Head of caudate nucleus (tissue), 42 donors: Measurements from ENCODE around the gene ANKRD55.
"Not testable (repeated sequence)": the region's sequence is repeated elsewhere in the genome, so short reads cannot be mapped to it uniquely, and the experiment has no call there.

Experiments
- DNase-seq, 42 donors: peaks; one replicate each; pipeline versions ENCODE4 v3.0.0 to v3.0.0-alpha.2; 2020 to 2021; ENCODE audit warnings: mixed read lengths in 7 of 42
- intact Hi-C: fragments of 100-400 bp; cut with DNase I; formaldehyde crosslinking; loops from one replicate; pipeline ENCODE4 v1.15.0; 2022

Gene ANKRD55

GRCh38 chr5:56123531-56124243, 109.4 kb downstream of the ANKRD55 start:
- peak in 1 of 42 donors; percentile 33 for DNase-seq
- intact Hi-C loops = no loop called here

DNA sequence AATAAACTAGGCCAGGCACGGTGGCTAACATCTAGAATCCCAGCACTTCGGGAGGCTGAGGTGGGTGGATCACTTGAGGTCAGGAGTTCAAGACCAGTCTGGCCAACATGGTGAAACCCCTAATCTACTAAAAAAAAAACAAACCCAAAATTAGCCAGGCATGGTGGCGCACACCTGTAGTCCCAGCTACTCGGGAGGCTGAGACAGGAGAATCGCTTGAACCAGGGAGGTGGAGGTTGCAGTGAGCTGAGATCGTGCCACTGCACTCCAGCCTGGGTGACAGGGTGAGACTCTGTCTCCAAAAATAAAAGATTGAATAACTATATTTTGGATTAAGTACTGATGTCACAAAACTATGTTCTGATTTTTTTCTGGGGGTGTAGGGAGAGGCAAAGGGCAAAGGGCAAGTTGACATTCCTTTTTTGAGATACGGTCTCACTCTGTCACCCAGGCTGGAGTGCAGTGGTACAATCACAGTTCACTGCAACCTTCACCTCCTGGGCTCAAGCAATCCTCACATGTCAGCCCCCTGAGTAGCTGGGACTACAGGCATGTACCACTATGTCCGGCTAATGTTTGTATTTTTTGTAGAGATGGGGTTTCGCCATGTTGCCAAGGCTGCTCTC, 110.7 kb downstream of the ANKRD55 start:
- intact Hi-C loops = not testable (repeated sequence)
- peak in 1 of 42 donors; percentile 18 for DNase-seq

DNA sequence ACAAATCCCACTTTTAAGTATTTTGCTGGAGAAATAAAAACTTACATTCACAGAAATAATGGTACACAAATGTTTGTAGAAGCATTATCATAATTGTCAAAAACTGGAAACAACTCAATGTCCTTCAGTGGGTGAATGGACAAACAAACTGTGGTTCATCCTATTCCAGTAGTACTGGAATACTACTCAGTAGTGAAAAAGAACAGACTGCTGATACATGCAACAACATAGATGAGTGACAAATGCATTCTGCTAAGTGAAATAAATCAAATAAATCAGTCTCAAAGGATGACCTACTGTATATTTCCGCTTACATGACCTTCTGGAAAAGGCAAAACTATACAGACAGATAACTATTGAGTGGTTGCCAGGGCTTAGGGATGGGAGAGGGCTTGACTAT, 114.1 kb downstream of the ANKRD55 start:
- intact Hi-C loops = no loop called here
- DNase-seq = no peak

DNA sequence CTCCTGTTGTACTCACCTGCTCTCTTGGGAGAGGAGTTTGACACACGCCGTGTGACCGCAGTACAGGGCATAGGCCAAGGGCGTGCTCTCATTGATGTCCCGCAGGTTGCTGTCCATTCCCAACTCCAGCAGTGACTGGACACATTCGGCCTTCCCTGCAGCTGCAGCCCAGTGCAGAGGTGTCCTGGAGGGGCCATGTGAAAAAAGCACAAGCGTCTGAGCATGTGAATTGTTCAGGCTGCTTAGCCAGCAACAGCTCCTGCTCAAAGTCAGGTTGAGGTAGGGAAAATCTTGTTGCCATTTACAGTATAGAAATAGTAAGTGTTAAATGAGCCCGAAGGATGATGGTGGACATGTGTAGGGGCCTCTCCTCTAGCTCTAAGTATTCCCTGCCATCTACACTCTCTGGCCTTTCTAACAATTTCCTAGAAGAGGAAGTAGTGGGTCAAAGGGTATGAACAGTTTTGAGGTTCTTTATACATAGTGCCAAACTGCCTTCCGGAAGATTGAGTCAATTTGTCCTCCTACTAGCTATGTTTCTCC, 116.5 kb downstream of the ANKRD55 start:
- DNase-seq = no peak
- intact Hi-C loops = no loop called here

DNA sequence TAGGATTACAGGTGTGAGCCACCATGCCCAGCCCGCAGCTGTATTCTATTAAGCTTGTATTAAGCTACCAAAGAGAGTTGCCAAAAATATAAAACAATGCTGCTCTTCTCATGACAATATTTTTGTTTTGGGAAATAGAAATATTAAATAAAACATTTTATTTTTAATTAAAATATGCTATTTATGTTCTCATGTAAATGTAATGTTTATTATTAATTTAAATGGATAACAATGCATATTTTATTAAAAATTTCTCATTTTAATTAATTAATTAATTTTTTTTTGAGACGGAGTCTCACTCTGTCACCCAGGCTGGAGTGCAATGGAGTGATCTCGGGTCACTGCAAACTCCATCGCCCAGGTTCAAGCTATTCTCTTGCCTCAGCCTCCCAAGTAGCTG, 117.5 kb downstream of the ANKRD55 start:
- no peak for DNase-seq

DNA sequence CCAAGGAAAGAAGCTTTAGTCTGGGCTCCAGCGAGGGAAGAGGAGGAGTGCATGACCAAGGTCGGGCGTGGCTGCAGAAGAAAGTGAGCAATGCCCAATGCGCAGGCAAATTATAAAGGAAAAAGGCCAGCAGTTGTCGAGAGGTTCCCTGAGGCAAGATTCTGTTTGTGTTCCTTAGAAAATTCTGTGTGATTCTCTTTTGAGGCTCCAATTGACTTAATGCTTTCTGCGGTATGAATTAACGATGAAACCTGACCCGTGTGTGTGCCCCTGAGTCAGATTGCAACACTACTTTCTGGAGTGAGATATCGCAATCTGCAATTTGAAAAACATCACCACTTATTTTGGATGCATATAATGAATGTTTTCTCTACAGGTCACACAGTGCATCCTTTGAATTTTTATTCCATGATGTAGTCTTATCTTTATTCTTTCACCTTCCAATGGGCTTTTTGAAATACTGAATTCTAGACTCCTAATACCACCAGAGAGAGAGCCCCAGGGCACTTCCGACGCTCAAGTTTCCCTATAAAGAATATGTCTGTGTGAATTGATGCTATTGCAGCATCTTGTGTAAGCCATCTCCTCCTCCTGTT, 120.5 kb downstream of the ANKRD55 start:
- intact Hi-C loops = no loop called here
- peak in 1 of 42 donors; percentile 28 for DNase-seq

More for the DNA sequence above, 117.5 kb downstream of the ANKRD55 start:
- intact Hi-C loops = no loop called here

- peak in 1 of 42 donors; percentile 2 for DNase-seq
- intact Hi-C loops = no loop called here
Observed at GRCh38 chr5:56111404-56111781, 121.7 kb downstream of the ANKRD55 start.

DNA sequence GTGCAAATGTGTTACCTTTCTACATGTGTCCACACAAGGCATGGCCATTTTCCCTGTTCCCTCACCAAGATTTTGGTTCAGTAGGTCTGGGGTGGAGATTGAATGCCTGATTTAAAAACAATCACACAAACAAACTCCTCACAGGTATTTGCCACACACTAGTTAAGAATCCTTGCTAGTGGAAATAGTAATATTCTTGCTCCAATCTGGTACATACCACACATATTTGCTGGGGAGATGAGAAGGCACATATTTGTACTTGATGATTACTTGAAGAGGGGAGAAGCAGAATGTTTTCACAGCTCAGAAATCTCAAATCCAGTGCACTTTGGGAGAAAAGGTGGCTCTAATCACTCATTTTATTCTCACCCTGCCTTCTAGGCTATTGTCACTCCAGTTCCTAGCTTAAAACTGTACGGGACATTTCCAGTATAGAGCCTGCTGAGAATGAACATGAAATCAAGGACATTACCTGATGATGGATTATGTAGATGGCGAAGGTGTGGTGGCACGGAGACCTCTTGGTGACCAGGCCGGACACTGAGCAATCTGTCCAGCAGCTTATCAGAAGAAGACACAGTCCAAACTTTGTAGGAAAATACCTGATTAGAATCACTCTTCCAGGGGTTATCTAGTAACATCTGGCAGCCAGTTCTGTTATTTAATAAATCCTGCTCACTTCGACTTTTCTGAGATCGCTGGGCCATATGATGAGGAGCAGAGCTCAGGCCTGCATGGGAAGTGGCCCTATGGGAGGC, 122.3 kb downstream of the ANKRD55 start:
- intact Hi-C loops = no loop called here
- peak in 1 of 42 donors; percentile 17 for DNase-seq

- intact Hi-C loops = no loop called here
- DNase-seq = no peak
Observed at GRCh38 chr5:56108246-56108645, 124.9 kb downstream of the ANKRD55 start.

GRCh38 chr5:56106837-56107236, 126.3 kb downstream of the ANKRD55 start:
- intact Hi-C loops = no loop called here
- DNase-seq = no peak

- DNase-seq = peak in 2 of 42 donors; percentile 2 to 19
- intact Hi-C loops = no loop called here
Observed at GRCh38 chr5:56105511-56106291, 127.4 kb downstream of the ANKRD55 start.

DNA sequence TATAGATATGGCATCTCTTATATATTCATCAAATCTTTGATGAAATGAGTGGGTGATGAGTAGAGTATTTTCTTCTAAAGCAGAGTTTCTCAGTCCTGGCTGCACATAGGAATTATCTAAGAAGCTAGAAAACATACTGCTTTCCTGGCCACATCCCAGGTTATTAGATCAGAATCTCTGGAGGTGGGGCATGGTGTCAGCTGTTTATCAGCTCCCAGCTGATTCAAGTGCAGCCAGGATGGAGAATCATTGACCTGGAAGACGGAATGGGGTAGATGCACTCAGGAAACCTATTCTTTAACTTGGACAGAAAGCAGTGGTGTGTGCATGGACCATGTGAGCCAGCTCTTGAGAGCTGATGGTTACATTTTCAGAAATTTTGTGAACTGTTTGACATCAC, 130.2 kb downstream of the ANKRD55 start:
- DNase-seq = no peak
- intact Hi-C loops = no loop called here

DNA sequence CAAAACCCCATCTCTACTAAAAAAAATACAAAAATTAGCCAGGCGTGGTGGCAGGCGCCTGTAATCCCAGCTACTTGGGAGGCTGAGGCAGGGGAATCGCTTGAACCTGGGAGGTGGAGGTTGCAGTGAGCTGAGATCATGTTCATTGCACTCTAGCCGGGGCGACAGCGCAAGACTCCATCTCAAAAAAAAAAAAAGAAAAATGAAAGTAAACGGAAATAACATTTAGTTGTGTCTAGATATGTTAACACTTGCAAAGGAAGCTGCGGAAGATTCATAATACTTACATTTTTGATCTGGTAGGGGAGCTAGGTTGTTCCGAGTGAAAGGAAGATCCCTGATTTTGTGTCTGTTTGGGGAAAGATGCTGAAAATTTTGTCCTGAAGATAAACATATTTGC, 130.9 kb downstream of the ANKRD55 start:
- intact Hi-C loops, DNase-seq: not testable (repeated sequence)

GRCh38 chr5:56101180-56101579, 131.9 kb downstream of the ANKRD55 start:
- intact Hi-C loops = no loop called here

DNA sequence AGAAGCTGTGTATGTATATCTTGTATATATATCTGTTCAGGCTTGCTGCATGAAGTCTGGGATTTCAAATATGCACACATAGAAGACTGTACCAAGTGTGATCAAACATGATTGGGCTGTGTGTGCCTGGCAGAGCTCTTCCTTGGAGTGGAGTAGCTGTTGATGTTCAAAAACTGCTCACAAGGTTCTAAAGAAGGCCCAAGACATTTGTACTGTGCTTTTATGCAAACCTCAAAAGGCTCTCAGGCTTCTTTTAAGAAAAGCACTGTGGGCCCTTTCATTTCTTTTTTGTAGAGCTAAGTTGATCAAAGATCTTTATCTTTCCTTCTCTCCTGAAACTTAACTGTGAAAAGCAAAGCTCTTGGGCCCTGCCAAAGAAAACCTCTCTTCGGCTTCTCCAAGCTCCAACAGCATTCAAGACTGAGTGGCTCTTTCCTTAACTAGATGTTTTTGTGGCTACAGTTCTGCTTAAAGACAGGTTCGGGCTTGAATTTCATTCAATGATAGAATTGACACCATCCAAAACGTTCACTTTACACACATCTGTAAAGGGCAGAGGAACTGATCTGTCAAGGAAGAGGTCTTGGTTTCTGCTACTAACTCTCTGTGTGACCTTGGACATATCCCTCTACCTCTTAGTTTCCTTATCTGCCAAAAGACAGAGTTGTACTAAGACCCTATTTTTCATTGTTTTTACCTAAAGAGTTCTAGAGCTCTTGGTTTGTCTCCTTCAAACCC, 132.5 kb downstream of the ANKRD55 start:
- intact Hi-C loops = no loop called here
- DNase-seq = no peak

More at GRCh38 chr5:56101180-56101579, 131.9 kb downstream of the ANKRD55 start:
- no peak for DNase-seq

DNA sequence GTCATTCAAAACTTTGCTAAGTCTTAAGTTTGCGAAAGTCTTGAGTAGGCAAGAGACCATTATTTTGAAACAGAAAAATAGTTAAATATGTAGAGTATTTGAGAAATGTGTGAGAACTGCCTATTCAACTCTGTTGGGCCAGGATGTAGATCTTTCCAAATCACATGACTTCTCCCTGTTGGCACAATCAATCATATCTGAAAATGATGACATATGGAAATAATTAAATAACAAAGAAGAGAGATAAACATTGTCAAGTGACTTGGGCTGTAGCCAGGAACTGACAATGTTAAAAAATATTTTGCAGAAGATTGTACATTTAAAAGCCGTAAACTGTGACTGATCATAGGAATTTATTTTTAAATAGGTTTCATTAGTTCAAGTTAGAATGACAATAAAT, 133.8 kb downstream of the ANKRD55 start:
- DNase-seq = no peak
- intact Hi-C loops = no loop called here

GRCh38 chr5:56097055-56097454, 136.1 kb downstream of the ANKRD55 start:
- no peak for DNase-seq
- intact Hi-C loops = no loop called here

GRCh38 chr5:56095579-56096102, 137.5 kb downstream of the ANKRD55 start:
- intact Hi-C loops = no loop called here
- peak in 1 of 42 donors; percentile 5 for DNase-seq
